Stimulated activated CD4-positive, alpha-beta T cell treated with anti-CD3 and anti-CD28 coated beads, Interleukin-1b, Interleukin-23, amount 100 ng/mL, for 4 hours (primary cell): ENCODE results near the gene PPIA.
"Not testable (repeated sequence)": the region's sequence is repeated elsewhere in the genome, so short reads cannot be mapped to it uniquely, and the experiment has no call there.

Experiments used
- DNase-seq, 2 donors: peaks; one replicate each; pipeline ENCODE4 v3.0.0-alpha.2; 2020; ENCODE audit warnings: low read depth in 2 of 2

PPIA gene

DNA sequence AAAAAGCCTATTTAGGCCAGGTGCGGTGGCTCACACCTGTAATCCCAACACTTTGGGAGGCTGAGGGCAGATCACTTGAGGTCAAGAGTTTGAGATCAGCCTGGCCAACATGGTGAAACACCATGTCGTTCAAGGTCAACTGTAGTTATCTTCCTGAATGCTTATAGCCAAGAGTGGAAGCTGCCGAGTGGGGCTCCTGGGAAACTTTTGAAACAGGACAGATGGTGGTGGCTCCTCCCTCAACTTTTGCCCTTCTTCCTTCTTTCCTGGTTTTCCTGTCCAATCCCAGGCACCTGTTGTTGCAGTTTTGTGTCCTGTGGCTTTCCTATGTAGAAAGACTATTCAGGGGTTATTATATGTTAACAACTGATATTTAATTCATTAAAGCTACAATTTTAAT lies 8.7 kb upstream of the PPIA start:
- DNase-seq: no peak

DNA sequence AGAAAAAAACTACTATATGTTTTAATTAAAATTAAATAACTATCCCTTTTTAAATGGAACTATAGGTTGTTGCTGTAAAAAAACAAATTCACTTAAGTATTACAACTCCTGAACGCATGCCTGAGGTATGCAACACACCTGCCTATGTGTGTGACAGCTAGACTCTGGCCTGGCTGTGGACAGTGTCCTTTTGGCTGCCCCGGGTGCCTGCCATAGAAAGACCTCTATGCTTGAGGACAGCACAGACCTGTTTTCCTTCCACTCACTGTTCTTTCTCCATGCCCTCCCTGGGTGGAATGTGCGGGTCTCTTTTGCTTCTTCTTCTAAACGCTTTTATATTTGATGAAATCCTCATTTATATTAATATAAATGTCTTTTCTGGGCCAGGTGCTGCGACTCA lies 6.5 kb upstream of the PPIA start:
- no peak for DNase-seq

DNA sequence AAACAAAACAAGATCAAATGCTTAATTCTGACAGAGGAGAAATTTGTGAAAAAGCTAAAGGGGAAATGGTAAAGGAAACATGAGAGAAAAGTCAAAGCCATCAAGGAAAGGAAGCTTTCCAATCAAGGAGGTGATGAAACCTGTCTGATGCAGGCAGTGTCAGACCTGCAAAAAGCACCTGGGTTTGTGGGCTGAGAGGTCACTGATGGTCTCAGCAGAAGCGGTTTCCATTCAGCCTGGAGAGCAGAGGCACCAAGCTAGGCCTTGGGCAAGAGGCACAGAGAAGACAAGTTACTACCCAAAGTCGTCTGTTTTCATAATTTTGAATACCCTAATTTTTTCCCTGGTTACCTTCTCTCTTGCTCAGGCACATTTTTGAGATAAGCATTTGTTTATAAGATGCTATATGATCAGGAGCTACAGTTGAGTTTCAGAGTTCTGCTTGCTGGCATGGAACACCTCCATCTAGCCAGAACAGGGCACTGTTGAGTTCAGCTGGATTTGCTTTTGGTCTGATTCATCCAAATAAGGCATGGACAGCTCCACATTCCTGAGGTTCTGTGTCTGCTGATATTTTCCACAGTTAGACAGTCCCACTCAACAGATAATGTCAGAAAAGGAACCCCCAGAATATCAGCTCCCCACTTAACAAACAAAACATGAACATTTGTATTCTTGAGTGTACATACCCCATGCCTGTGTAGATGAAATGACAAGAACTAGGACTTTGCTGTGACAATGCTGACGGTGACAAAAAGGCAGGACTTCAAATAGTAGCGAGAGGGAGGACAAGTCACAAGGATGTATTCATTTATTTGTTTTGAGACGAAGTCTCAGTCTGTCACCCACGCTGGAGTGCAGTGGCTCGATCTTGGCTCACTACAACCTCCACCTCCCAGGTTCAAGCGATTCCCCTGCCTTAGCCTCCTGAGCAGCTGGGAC lies 4.9 kb upstream of the PPIA start:
- no peak for DNase-seq

DNA sequence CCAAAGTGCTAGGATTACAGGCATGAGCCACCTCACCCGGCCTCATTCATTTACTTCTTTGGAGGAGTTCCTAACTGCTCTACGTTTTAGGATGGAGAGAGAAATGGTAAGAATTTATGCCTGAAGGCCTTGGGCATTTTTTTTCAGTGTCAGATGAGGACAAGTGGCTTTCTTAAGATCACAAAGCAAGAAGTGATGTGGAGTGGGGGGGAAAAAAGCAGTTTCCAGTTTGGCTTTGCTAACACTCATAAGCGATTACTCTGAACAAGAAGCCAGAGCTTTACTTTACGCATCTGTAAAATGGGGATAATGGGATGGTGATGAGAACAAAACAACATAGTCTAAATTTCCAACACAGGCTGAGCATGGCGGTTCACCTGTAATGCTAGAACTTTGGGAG lies 2.6 kb upstream of the PPIA start:
- no peak for DNase-seq

DNA sequence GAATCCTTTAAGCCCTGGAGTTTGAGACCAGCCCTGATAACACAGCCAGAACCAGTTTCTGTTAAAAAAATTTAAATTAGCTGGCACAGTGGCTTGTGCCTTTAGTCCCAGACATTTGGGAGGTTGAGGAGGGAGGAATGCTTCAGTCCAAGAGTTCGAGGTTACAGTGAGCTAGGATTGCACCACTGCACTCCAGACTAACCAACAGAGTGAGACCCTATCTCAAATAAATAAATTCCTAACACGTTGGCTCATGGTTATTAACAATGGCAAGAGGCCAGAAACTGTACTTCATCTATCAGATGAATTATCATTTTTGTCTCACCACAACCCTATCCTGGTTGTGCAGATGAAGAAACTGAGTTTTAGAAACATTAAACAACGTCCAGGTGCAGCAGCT lies 2.1 kb upstream of the PPIA start:
- DNase-seq: no peak

DNA sequence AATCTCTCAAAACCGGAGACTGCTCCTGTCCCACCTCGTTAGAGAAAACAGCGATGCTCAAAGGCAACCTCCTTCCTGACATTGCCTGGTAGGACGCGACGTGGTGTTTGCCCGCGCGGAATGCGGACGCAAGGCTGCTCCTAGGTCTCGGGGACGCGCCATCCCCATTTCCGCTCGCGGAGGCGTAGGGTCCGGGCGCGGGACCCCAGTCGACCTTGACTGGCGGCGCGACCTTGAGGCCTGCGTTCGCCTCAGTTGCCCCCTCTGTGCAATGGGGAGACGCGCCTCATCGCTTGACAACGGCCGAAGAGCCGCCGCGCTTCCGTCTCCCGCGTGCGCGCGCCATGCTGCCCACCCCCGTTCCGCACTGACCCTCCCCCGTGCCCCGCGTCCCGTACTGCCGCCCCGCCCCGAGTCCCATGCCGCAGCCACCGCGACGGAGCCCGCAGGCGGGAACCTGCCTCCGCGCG lies 412 bp upstream of the PPIA start:
- DNase-seq: no peak

DNA sequence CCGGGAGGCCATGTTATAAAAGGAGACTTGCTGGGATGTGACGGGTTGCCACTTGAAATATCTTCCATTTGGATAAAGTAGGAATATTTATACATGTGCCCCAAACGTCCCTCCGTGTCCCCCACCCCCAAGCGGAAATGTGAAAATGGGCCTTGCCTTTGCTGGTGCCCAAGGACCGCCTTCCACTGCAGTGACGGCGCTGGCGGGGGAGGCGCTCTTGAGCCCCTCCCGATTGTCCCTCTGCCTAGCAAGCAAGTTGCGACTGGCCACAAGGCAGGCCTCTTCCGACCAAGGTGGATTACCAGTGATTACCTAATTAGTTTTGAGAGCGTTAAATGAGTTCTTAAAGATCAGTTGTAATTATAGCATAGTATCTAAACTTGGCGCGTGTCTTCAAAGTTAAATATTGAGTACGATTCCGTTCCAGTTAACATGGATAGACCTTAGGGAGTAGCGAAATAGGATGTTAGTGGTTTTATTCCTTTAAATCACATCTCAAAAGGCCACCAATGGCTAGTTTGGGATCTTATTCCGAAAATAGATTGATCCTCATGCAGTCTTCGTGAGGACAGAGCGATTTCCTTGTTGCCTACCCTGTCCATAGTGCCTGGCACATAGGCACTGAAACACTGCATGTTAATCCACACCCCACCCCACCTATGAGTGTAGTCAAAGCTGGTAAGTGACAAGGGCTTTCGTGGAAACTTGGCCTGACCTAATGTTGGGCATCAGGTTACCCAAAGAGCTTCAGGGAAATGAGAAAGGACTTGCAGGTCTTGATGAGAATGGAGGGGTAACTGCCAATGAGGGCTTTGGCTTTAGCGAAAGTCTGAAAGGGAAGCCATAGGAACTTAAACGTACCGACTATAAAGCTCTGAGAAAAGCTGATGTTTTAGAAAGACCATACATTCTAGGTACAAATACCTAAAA lies 1.1 kb downstream of the PPIA start:
- DNase-seq: peak; percentile 69 to 71

DNA sequence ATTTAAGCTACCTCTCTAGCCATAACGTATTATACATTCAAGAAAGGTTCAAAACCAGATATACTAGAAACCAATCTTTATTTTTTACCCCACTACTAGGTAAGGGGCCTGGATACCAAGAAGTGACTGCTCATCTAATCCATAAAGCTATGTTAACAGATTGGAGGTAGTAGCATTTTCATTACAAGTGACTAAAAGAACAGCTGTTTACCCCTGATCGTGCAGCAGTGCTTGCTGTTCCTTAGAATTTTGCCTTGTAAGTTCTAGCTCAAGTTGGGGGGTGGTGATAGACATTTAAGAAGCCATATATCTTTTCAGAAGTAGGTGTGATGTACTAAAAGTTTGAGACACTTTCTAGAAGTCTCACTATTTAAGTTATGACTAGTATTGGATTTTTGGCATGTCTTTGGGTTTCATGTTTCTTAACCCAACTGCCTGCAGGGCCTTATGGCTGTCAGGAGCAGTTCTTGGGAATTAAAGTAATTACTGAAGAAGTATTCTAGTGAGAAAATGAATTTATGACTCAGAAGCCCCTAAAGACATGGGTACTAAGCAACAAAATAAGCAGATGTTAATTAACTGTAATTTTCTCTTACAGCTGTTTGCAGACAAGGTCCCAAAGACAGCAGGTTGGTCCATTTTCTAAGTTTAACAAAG lies 2.3 kb downstream of the PPIA start:
- DNase-seq: no peak

DNA sequence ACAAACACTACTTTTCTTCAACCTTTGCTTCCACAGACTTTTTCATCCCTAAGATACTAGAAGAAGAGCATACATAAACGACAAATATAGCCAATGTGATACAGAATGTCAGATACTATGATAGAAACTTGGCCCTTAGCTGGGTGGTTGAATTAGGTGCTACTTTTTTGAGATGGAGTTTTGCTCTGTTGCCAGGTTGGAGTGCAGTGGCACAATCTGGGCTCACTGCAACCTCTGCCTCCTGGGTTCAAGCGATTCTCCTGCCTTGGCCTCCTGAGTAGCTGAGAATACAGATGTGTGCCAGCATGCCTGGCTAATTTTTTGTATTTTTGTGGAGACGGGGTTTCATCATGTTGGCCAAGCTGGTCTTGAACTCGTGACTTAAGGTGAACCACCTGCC lies 3.5 kb downstream of the PPIA start:
- no peak for DNase-seq

DNA sequence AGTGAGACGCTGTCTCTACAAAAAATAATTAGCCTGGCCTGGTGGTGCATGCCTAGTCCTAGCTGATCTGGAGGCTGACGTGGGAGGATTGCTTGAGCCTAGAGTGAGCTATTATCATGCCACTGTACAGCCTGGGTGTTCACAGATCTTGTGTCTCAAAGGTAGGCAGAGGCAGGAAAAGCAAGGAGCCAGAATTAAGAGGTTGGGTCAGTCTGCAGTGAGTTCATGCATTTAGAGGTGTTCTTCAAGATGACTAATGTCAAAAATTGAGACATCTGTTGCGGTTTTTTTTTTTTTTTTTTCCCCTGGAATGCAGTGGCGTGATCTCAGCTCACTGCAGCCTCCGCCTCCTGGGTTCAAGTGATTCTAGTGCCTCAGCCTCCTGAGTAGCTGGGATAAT lies 5.4 kb downstream of the PPIA start:
- DNase-seq: no peak

DNA sequence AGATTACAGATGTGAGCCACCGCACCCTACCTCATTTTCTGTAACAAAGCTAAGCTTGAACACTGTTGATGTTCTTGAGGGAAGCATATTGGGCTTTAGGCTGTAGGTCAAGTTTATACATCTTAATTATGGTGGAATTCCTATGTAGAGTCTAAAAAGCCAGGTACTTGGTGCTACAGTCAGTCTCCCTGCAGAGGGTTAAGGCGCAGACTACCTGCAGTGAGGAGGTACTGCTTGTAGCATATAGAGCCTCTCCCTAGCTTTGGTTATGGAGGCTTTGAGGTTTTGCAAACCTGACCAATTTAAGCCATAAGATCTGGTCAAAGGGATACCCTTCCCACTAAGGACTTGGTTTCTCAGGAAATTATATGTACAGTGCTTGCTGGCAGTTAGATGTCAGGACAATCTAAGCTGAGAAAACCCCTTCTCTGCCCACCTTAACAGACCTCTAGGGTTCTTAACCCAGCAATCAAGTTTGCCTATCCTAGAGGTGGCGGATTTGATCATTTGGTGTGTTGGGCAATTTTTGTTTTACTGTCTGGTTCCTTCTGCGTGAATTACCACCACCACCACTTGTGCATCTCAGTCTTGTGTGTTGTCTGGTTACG lies 6.0 kb downstream of the PPIA start:
- no peak for DNase-seq

DNA sequence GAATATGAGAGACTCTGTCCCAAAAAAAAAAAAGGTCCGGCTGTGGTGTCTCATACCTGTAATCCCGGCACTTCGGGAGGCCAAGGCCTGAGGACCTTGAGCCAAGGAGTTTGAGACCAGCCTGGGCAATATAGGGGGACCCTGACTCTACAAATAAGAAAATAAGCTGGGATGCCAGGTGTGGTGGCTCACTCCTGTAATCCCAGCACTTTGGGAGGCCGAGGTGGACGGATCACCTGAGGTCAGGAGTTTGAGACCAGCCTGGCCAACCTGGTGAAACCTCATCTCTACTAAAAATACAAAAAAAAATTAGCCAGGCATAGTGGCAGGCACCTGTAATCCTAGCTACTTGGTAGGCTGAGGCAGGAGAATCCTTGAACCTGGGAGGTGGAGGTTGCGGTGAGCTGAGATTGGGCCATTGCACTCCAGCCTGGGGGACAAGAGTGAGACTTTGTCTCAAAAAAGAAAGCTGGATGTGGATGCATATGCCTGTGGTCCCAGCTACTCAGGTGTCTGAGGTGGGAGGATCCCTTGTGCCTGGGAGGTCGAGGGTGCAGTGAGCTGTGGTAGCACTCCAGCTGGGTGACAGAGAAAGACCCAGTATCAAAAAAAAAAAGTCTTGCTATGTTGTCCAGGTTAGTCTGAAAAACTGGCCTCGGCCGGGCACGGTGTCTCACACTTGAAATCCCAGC lies 7.5 kb downstream of the PPIA start:
- DNase-seq: not testable (repeated sequence)

DNA sequence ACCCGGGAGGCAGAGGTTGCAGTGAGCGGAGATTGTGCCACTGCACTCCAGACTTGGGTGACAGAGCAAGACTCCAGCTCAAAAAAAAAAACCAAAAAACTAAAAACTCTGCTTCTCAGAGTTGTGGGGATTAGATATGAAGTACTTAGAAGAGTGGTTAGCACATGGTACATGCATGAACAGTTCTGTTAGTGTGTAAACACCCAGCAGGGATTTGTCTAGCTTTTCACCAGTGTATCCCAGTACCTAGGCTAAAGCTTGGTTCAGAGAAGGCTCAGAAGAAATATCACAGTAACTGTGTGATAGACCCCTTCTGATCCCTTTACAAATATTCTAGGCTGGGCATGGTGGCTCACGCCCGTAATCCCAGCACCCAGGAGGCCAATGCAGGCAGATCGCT lies 9.5 kb downstream of the PPIA start:
- no peak for DNase-seq

DNA sequence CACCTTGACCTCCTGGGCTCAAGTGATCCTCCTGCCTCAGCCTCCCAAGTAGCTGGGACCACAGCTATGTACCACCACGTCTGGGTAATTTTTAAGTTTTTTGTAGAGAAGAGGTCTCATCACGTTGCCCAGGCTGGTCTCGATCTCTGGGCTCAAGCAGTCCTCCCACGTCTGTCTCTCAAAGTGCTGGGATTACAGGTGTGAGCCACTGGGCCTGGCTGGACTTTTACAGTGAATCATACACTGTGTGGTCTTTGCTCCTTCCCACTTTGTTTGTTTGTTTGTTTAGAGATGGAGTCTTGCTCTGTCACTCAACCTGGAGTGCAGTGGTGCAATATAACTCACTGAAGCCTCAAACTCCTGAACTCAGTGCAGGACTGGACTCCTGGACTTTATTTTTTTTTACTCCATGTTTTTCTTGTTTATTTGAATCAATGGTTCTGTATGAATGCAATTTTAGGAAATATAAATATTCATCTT lies 12.5 kb downstream of the PPIA start:
- DNase-seq: no peak

DNA sequence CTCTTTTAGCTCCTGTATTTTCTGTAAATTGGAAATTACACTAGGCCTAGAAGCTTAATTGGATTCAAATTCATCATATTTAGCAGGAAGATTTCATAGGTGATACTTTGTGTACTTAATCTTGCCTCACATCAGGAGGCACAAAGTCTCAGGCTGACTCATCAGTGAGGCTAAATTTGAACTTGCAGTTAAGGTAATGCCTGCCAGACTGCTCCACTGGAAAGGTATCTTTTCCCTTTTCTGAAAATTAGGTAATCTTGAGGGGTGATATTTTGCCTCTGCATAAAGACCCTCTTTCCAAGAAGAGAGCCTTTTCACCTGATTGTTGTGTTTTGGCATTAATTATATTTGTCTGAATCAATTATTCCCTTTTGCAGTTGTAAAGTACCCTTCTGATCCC lies 14.6 kb downstream of the PPIA start:
- DNase-seq: no peak

DNA sequence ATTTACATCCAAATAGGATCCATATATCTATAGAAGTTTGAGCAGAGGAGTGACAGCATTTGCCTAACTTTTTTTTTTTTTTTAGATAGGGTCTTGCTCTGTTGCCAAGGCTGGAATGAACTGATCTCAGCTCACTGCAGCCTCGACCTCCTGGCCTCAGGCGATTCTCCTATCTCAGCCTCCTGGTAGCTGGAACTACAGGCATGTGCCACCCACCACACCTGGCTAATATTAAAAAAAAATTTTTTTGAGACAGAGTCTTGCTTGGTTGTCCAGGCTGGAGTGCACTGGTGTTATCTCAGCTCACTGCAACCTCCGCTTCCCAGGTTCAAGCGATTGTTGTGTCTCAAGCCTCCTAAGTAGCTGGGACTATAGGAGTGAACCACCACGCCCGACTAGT lies 15.1 kb downstream of the PPIA start:
- DNase-seq: no peak

DNA sequence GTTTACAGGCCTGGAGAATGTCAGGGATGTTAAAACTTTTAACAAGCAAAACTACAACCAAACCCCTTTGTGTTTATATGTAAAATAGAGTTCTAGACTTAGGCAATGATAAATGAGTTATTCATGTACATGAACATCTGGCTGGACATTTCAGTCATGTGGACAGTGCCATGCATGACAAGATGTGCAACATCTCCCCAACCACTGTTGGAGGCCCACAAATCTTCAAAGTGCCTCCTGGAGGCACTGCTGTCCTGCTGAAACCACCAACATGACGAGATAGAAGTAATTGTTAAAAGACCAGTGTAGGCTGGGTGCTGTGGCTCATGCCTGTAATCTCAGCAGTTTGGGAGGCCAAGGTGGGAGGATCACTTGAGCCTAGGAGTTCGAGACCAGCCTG lies 18.4 kb downstream of the PPIA start:
- DNase-seq: no peak

DNA sequence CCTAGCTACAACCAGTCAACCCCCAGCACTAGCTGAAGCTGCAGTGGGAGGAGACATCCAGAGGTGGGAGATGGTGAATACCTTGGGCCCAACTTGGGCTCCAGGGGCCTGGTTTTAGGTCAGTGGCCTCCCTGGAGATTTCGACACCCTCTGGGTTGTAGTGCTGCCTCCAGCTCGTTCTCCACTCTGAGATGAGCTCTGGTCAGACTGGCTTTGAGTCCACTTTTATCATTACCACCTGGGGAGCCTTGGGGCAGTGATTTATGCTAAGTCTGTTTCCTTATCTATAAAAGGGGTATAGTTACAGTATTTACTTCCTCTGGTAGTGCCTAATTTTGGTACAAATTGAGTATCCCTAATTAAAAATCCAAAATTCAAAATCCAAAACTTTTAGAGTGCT lies 22.8 kb downstream of the PPIA start:
- DNase-seq: no peak

DNA sequence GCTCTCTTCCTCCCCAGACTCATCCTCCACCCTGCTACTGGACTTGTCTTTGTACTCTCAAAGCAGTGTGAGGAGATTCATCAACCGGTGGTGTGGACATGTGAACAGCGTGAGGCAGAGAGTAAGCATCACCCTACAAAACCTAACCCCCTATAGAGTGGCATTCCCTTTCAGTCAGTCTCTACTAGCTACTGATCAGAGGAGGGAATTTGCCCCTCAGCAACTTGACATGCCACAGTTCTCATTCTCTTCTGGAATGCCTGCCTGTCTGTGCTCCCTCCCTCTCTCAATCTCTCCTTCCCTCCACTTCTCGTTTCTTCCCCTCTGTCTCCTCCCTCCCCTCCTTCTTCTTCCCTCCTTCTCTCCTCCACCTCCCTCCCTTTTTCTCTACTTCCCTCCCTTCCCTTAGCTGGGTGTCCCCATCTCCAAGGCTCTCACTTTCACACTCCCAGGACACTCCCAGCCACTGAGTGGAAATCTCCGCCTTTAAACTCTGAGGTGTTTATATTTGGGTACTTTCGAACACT lies 26.8 kb downstream of the PPIA start:
- DNase-seq: no peak

DNA sequence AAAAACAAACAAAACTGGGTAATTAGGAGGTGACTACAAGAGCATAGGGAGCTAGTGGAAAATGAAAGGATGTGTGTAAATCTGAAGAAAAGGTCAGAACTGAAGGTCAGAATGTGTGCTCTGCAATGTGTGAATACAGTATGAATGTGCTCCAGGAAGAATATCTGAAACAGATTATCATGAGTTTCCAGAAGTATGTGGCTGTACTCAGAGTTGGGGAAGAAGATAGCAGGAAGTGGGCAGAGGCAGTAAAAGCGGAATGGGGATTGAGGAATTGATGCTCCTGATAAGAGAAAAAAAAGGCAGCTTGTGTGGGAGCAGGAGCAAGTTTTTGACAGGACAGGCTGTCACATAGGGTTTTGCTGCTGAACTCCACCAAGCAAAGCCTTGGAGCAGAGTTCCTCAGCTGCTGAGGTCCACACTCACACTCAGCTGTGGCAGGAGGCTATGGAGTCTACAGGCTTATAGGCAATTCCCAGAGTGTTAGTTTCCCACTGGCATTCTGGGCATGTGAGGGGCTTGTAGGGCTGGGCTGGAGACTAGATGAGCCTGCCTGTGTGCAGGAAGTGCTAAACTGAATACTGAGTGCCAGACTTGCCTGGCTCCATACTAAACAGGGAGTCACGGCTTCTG lies 28.5 kb downstream of the PPIA start:
- no peak for DNase-seq
